LNCaP clone FGC (cell line): ENCODE data around the gene KCNK16.

Experiments used
- DNase-seq: peaks from one replicate; pipeline ENCODE4 v3.0.0-alpha.2; 2011; ENCODE audit warnings: low read depth
- H3K4me3 ChIP-seq: 2 replicates; pipeline ENCODE4 v1.5.1; 2011; ENCODE audit warnings: mild to moderate bottlenecking, low read depth, low read length, control low read depth
- CTCF ChIP-seq: IDR thresholded peaks from 2 replicates; pipeline ENCODE4 v1.5.1; 2012; ENCODE audit warnings: mild to moderate bottlenecking; ENCODE audit not compliant: control insufficient read depth, insufficient read depth; ENCODE audit errors: extremely low read depth

Gene KCNK16

GRCh38 chr6:39341352-39341751 is 18.9 kb upstream of the KCNK16 start:
- DNase-seq = no peak
- no peak overlapping the region for H3K4me3 ChIP-seq
- TF ChIP-seq CTCF = no peak

GRCh38 chr6:39339868-39340550 is 17.5 kb upstream of the KCNK16 start:
- DNase-seq = no peak
- no peak for TF ChIP-seq CTCF
- no peak overlapping the region for H3K4me3 ChIP-seq

GRCh38 chr6:39339096-39339867 is 16.8 kb upstream of the KCNK16 start:
- no peak overlapping the region for H3K4me3 ChIP-seq
- TF ChIP-seq CTCF = no peak
- DNase-seq = no peak

- no peak for DNase-seq
- no peak for TF ChIP-seq CTCF
- no peak overlapping the region for H3K4me3 ChIP-seq
Measured at GRCh38 chr6:39338397-39338796, 15.9 kb upstream of the KCNK16 start.

GRCh38 chr6:39335780-39336545 is 13.5 kb upstream of the KCNK16 start:
- no peak for DNase-seq
- H3K4me3 ChIP-seq = no peak overlapping the region
- TF ChIP-seq CTCF = no peak

GRCh38 chr6:39333644-39334438 is 11.3 kb upstream of the KCNK16 start:
- no peak for TF ChIP-seq CTCF
- H3K4me3 ChIP-seq = no peak overlapping the region
- no peak for DNase-seq
